ENCODE measurements around the gene BYSL. TPM values are rescaled to one million over a fixed set of nuclear protein-coding genes. Genes with fewer than 3 reads are reported as not detected.

Gene BYSL
- total and polyA plus RNA-seq, 9 of the 15 experiments (the other 6 are each of a cell fraction or from before 2014, with no cell fraction given), result 22.2 to 92.3 (median 53.4) TPM

DNA sequence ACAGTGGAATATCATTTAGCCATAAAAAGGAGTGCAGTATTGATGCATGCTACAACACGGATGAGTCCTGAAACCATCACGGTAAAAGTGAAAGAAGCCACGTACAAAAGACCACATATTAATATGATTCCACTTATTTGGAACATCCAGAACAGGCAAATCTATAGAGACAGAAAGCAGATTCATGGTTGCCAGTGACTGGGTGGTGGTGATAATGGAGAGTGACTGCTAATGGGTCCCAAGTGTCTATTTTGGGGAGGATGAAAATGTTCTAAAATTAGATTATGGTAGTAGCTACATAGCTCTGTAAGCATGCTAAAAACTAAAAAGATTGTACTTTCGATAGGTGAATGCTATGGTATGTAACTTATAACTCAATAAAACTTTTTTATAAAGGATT lies 38.7 kb downstream of the BYSL start (continued):
- TF ChIP-seq, protein P1, sequence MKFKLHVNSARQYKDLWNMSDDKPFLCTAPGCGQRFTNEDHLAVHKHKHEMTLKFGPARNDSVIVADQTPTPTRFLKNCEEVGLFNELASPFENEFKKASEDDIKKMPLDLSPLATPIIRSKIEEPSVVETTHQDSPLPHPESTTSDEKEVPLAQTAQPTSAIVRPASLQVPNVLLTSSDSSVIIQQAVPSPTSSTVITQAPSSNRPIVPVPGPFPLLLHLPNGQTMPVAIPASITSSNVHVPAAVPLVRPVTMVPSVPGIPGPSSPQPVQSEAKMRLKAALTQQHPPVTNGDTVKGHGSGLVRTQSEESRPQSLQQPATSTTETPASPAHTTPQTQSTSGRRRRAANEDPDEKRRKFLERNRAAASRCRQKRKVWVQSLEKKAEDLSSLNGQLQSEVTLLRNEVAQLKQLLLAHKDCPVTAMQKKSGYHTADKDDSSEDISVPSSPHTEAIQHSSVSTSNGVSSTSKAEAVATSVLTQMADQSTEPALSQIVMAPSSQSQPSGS (CRISPR knock-in tag; IDR thresholded peaks at IDR 0.05), result no peak
- TF ChIP-seq NCOR1 (IDR thresholded peaks at IDR 0.05) (peak; percentile 67), EP300 (IDR thresholded peaks at IDR 0.05; ENCODE audit: low read length) (peak; percentile 49; the same call in 1 of the 2 replicates), CBFA2T2 (conservative IDR thresholded peaks at IDR 0.05) (peak; percentile 62), MTA2 (IDR thresholded peaks at IDR 0.05; ENCODE audit: low read depth) (peak; percentile 43; the same call in 1 of the 2 replicates), DPF2 (IDR thresholded peaks at IDR 0.05) (0 out of 2 replicates have a peak, but pooled peaks have one; percentile 7), MEF2A (IDR thresholded peaks at IDR 0.05; ENCODE audit: control insufficient read depth, low read depth, low read length) (peak; percentile 92), ARID1B (IDR thresholded peaks at IDR 0.05) (peak; percentile 75), CHD1 (IDR thresholded peaks at IDR 0.05; ENCODE audit: low read length) (no peak), SMARCA4 (IDR thresholded peaks at IDR 0.05) (peak; percentile 26; the same call in 1 of the 2 replicates), CBFA2T3 (IDR thresholded peaks at IDR 0.05) (peak; percentile 80), MCM3 (IDR thresholded peaks at IDR 0.05) (no peak), TAF7 (tag; IDR thresholded peaks at IDR 0.05) (no peak), TAL1 (IDR thresholded peaks at IDR 0.05) (peak; percentile 62; the same call in 1 of the 2 replicates), PML (IDR thresholded peaks at IDR 0.05; ENCODE audit: low read length) (no peak), ESRRB (CRISPR knock-in tag; IDR thresholded peaks at IDR 0.05; ENCODE audit: borderline replicate concordance) (no peak), NR2F6 (CRISPR knock-in tag; IDR thresholded peaks at IDR 0.05) (no peak), TEAD1 (CRISPR knock-in tag; IDR thresholded peaks at IDR 0.05) (no peak), STAT5B (CRISPR knock-in tag; IDR thresholded peaks at IDR 0.05) (no peak)
- TF ChIP-seq, protein P2, sequence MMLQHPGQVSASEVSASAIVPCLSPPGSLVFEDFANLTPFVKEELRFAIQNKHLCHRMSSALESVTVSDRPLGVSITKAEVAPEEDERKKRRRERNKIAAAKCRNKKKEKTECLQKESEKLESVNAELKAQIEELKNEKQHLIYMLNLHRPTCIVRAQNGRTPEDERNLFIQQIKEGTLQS (IDR thresholded peaks at IDR 0.05), result no peak
- TF ChIP-seq, protein P2 (CRISPR knock-in tag; conservative IDR thresholded peaks at IDR 0.05), result no peak
- TF ChIP-seq, protein P3, sequence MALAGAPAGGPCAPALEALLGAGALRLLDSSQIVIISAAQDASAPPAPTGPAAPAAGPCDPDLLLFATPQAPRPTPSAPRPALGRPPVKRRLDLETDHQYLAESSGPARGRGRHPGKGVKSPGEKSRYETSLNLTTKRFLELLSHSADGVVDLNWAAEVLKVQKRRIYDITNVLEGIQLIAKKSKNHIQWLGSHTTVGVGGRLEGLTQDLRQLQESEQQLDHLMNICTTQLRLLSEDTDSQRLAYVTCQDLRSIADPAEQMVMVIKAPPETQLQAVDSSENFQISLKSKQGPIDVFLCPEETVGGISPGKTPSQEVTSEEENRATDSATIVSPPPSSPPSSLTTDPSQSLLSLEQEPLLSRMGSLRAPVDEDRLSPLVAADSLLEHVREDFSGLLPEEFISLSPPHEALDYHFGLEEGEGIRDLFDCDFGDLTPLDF (CRISPR knock-in tag; IDR thresholded peaks at IDR 0.05), result no peak
